Spleen (tissue), 11 donors: ENCODE data around the gene CSK. TPM values are rescaled to one million over a fixed set of nuclear protein-coding genes. Genes with fewer than 3 reads are reported as not detected.

Experiments
- DNase-seq: peaks from one replicate; pipeline ENCODE4 v3.0.0-alpha.2; 2020
- H3K27ac ChIP-seq, 8 donors: fragments of 200-600 bp; sonication (generic) in 7 of 8; 1 replicate in 4 of 8; 2 replicates in 4 of 8; pipeline versions ENCODE4 v1.5.0 to v1.8.0; 2016 to 2021; ENCODE audit warnings: inconsistent platforms in 4 of 8, mild to moderate bottlenecking in 4 of 8, moderate library complexity in 1 of 8
- H3K27me3 ChIP-seq, 7 donors: fragments of 200-600 bp; sonication (generic) in 6 of 7; replicated peaks in 1 of 7; 1 replicate in 4 of 7; 2 replicates in 3 of 7; pipeline versions ENCODE4 v1.5.0 to v1.8.0; 2016 to 2021; ENCODE audit warnings: inconsistent platforms in 3 of 7, mild to moderate bottlenecking in 1 of 7
- H3K36me3 ChIP-seq, 6 donors: fragments of 200-600 bp; sonication (generic) in 5 of 6; 1 replicate in 4 of 6; 2 replicates in 2 of 6; pipeline versions ENCODE4 v1.5.0 to v1.8.0; 2016 to 2021; ENCODE audit warnings: inconsistent platforms in 2 of 6
- H3K4me1 ChIP-seq, 6 donors: fragments of 200-600 bp; sonication (generic) in 5 of 6; 1 replicate in 3 of 6; 2 replicates in 3 of 6; pipeline versions ENCODE4 v1.5.0 to v1.8.0; 2016 to 2021; ENCODE audit warnings: inconsistent platforms in 3 of 6
- H3K4me3 ChIP-seq, 8 donors: fragments of 200-600 bp; sonication (generic) in 7 of 8; 1 replicate in 4 of 8; 2 replicates in 4 of 8; pipeline versions ENCODE4 v1.5.0 to v1.8.0; 2016 to 2021; ENCODE audit warnings: inconsistent platforms in 4 of 8, mild to moderate bottlenecking in 4 of 8, moderate library complexity in 2 of 8
- H3K9me3 ChIP-seq, 8 donors: fragments of 200-600 bp; sonication (generic) in 7 of 8; 1 replicate in 4 of 8; 2 replicates in 4 of 8; pipeline versions ENCODE4 v1.5.0 to v1.8.0; 2016 to 2021; ENCODE audit warnings: inconsistent platforms in 4 of 8
- POLR2A ChIP-seq, 3 donors: fragments of 450-650 bp; IDR thresholded peaks; one replicate each; pipeline ENCODE4 v1.5.1; 2017; ENCODE audit warnings: antibody characterized with exemption in 3 of 3, mild to moderate bottlenecking in 1 of 3
- POLR2AphosphoS5 ChIP-seq, 3 donors: sonication (generic); formaldehyde crosslinking; IDR thresholded peaks; one replicate each; pipeline ENCODE4 v1.5.1; 2017; ENCODE audit warnings: antibody characterized with exemption in 3 of 3
- WGBS, 5 donors: extraction: QIAGEN DNeasy Blood & Tissue Kit in 3 of 5; methylation state at CpG; one replicate each; pipeline versions ENCODE4 v1.1.5 to v1.1.7; 2013 to 2018; 5-methylcytosine and 5-hydroxymethylcytosine counted together
- intact Hi-C: fragments of 100-400 bp; cut with DNase I; formaldehyde crosslinking; loops from one replicate; pipeline ENCODE4 v1.15.0; 2023; ENCODE audit warnings: low total_unique reads
- polyA plus RNA-seq, 3 donors: library from polyadenylated mRNA; stranded (reverse); fragments of 200-250 nt; gene quantifications; one replicate each; pipeline ENCODE4 v1.2.1, GENCODE V29; 2013
- total RNA-seq, 7 donors: library from RNA; depleted of rRNA in 3 of 7; stranded (reverse); fragments of >200 nt in 3 of 7; fragmentation: NEBNext Ultra II Directional in 4 of 7; extraction: Animal tissue kit (Norgen Biotek cat#: 25700) in 4 of 7; gene quantifications; one replicate each; pipeline versions ENCODE4 v1.1.0 to v1.2.1, GENCODE V29; 2016 to 2021
- TF ChIP-seq, protein P1 (sequence below), 11 experiments: fragments of 200-600 bp in 7 of 11; fragments of 450-650 bp in 4 of 11; sonication (generic) in 4 of 11; IDR thresholded peaks in 8 of 11; conservative IDR thresholded peaks in 3 of 11; 1 replicate in 7 of 11; 2 replicates in 4 of 11; pipeline versions ENCODE4 v1.4.0 to v1.8.0; 2016 to 2021; ENCODE audit warnings: antibody characterized with exemption in 11 of 11, inconsistent platforms in 4 of 11, mild to moderate bottlenecking in 1 of 11
- donor health status: healthy with polysubstance abuse.
- donor health status: DM: no; HTN: no; CAD: no; lungs with moderate emphysema.
- donor health status: DM: no; HTN: no; CAD: no.
- donor health status: Bipolar disorder and iron deficiency.
- donor health status: healthy.
- donor health status: DM: no; HTN: no; CAD: no.
- donor health status: DM: yes; HTN: yes; CAD: no.

The CSK gene
- total and polyA plus RNA-seq, 10 donors = 121 to 281 (median 192) TPM

DNA sequence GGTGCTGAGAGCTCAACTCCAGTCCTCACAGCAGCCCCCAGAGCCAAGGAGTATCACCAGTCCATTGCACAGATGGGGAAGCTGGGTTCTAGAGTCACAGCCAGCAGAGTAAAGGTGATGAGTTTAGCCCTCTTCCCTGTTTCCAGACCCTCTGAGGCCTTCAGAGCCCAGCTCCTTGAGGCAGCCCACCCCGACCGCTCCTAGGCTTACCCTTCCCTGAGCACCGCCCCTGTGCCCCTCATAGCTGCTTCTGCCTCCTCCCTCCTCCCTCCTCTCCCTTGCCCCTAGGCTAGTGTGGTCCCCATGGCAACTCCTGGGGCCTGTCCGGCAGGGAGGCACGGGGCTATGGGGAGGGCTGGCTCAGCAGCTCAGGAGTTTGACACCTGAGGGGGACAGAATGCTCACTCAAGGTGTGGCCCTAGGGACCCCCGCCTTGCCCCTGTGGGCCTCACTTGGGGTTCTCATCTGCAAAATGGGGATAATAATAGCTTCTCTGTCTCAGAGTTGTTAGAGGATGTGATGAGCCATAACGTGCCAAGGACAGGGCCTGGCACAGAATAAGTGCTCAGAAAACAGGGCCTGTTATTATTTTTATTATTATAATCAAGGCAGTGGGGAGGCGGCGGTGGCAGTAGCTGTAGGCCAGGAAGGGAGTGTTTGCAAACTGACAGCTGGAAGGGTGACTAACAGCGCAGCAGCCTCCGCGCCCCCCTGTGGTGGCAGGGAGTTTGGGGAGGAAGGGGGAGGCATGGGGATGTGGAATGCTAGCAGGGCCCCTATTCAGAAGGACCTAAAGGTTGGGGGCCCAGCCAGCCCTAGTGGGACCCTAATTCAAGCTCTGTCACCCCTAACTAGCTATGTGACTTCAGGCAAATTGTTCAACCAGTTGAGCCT is 11.5 kb downstream of the CSK start:
- peak overlapping the region; percentile 35 to 99 (median 96) for H3K27ac ChIP-seq
- DNase-seq = peak; percentile 90

DNA sequence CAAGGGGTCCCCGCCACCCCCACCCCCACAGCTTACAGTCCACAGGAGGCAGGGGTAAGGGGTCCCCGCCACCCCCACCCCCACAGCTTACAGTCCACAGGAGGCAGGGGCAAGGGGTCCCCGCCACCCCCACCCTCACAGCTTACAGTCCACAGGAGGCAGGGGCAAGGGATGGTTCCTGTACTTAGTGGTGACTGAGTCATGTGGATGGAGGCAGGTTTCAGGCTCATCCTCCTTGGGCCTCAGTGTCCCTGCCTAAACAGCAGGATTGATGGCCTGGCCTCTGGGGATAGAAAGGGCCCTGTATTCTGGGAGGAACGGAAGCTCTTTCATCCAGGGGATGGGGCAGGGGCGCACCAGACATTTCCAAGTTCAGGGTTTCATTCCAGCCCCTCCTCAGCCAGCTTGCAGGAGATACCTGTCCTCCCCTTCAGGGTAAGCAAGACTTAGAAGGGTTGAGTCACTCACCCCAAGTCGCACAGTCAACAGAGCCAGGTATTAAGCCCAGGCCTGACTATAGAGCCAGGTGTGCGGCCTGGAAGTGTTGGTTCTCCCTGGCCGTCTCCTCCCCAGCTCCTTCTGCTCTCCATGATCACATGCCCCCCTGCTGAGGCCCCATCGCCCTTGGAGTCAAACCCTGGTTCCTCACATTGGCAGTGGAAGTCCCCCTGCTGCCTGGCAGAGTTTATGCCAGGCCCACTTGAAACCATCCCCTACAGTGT is 12.5 kb downstream of the CSK start:
- Histone ChIP-seq H3K27ac (peak overlapping the region in 7 of 8 donors; percentile 46 to 99 (median 97)), H3K4me1 (peaks cover 92 to 100% (median 99%) of the 10 kb centered on the region in 6 donors), H3K27me3 (no peaks in the 10 kb centered on the region), H3K36me3 (peaks cover 0 to 74% (median 14%) of the 10 kb centered on the region in 6 donors), H3K4me3 (peak overlapping the region in 1 of 8 donors; percentile 11), H3K9me3 (no peaks in the 10 kb centered on the region)
- 71 to 85% (median 78%) methylated on average over 6 to 8 of the region's 9 CpGs for WGBS, 5 donors
- TF ChIP-seq POLR2A (IDR thresholded peaks at IDR 0.05) = no peak
- peak in 1 of 3 donors; percentile 35 for TF ChIP-seq POLR2AphosphoS5 (IDR thresholded peaks at IDR 0.05)
- intact Hi-C loops = no loop called here
- DNase-seq = no peak

More for the DNA sequence above, 11.5 kb downstream of the CSK start:
- TF ChIP-seq, protein P1, sequence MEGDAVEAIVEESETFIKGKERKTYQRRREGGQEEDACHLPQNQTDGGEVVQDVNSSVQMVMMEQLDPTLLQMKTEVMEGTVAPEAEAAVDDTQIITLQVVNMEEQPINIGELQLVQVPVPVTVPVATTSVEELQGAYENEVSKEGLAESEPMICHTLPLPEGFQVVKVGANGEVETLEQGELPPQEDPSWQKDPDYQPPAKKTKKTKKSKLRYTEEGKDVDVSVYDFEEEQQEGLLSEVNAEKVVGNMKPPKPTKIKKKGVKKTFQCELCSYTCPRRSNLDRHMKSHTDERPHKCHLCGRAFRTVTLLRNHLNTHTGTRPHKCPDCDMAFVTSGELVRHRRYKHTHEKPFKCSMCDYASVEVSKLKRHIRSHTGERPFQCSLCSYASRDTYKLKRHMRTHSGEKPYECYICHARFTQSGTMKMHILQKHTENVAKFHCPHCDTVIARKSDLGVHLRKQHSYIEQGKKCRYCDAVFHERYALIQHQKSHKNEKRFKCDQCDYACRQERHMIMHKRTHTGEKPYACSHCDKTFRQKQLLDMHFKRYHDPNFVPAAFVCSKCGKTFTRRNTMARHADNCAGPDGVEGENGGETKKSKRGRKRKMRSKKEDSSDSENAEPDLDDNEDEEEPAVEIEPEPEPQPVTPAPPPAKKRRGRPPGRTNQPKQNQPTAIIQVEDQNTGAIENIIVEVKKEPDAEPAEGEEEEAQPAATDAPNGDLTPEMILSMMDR (IDR thresholded peaks at IDR 0.05 in 8 of 11, conservative IDR thresholded peaks at IDR 0.05 in 3 of 11) = peak; percentile 30 to 79 (median 60)
- TF ChIP-seq POLR2AphosphoS5 (IDR thresholded peaks at IDR 0.05) (peak in 2 of 3 donors; percentile 54 to 58), POLR2A (IDR thresholded peaks at IDR 0.05) (no peak)
- peak overlapping the region in 4 of 8 donors; percentile 1 to 47 (median 18) for H3K4me3 ChIP-seq
- H3K36me3 ChIP-seq = peaks cover 0 to 64% (median 6%) of the 10 kb centered on the region in 6 donors
- no peaks in the 10 kb centered on the region for H3K9me3 ChIP-seq
- no peaks in the 10 kb centered on the region for H3K27me3 ChIP-seq
- H3K4me1 ChIP-seq = peaks cover 92 to 100% (median 99%) of the 10 kb centered on the region in 6 donors
- intact Hi-C loops = no loop called here
- 34 to 49% (median 45%) methylated on average over 11 to 12 of the region's 12 CpGs for WGBS, 5 donors

DNA sequence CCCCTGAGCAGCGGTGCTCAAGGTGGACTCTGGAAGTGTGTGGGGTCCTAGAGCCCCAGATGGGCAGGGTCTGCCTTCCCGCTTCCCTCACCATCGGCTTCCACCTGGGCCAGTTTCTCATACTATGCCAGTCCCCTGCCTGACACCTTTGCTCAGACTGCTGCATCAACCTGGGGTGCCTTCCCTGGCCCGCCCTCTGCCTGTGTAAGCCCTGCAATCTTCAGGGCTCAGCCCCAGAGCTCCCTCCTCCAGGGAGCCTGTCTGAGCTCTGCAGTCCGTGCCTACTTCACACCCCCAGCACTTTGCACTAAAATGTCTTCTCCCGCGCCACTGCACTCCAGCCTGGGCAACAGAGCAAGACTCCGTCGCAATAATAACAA is 13.1 kb downstream of the CSK start:
- DNase-seq = no peak
- Histone ChIP-seq H3K27me3 (no peaks in the 10 kb centered on the region), H3K36me3 (peaks cover 0 to 79% (median 20%) of the 10 kb centered on the region in 6 donors), H3K27ac (peak overlapping the region in 7 of 8 donors; percentile 46 to 99 (median 97)), H3K9me3 (no peaks in the 10 kb centered on the region), H3K4me1 (peaks cover 92 to 100% (median 99%) of the 10 kb centered on the region in 6 donors), H3K4me3 (peak overlapping the region in 1 of 8 donors; percentile 11)
- TF ChIP-seq POLR2AphosphoS5 (IDR thresholded peaks at IDR 0.05) (peak in 1 of 3 donors; percentile 46), POLR2A (IDR thresholded peaks at IDR 0.05) (no peak)
- intact Hi-C loops = no loop called here
- WGBS, 5 donors = 80 to 91% (median 87%) methylated on average over 9 of the region's 9 CpGs

DNA sequence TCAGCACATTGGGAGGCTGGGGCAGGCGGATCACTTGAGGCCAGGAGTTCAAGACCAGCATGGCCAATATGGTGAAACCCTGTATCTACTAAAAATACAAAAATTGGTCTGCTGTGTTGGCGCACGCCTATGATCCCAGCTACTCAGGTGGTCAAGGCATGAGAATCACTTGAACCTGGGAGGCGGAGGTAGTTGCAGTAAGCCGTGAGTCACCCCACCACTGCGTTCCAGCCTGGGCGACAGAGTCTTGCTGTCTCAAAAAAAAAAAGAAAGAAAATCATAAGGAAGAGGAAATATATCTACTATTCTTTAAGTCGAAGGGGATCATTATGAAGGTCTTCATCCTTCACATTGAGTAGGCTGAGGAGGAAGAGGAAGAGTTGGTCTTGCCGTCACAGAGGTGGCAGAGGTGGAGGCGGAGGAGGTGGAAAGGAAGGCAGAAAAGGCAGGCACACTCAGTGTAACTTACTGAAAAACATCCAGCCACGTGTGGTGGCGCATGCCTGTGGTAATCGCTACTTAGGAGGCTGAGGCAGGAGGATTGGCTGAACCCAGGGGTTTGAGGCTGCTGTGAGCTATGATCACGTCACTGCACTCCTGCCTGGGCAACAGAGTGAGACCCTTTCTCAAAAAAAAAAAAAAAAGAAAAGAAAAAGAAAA is 14.2 kb downstream of the CSK start:
- peak overlapping the region in 1 of 8 donors; percentile 11 for H3K4me3 ChIP-seq
- intact Hi-C loops = no loop called here
- peak overlapping the region in 7 of 8 donors; percentile 24 to 99 (median 97) for H3K27ac ChIP-seq
- WGBS, 5 donors = 71 to 75% (median 73%) methylated on average over 14 of the region's 14 CpGs
- TF ChIP-seq POLR2A (IDR thresholded peaks at IDR 0.05) (no peak), POLR2AphosphoS5 (IDR thresholded peaks at IDR 0.05) (peak in 2 of 3 donors; percentile 23 to 61)
- peaks cover 0 to 91% (median 30%) of the 10 kb centered on the region in 6 donors for H3K36me3 ChIP-seq
- H3K4me1 ChIP-seq = peaks cover 88 to 100% (median 98%) of the 10 kb centered on the region in 6 donors
- DNase-seq = no peak
- H3K9me3 ChIP-seq = no peaks in the 10 kb centered on the region
- no peaks in the 10 kb centered on the region for H3K27me3 ChIP-seq
